Stimulated activated CD8-positive, alpha-beta memory T cell treated with anti-CD3 and anti-CD28 coated beads, Interleukin-4, amount 100 ng/mL, for 48 hours (primary cell): ENCODE data around the gene ANXA2.

Experiments
- DNase-seq: peaks from one replicate; pipeline ENCODE4 v3.0.0-alpha.2; 2020

ANXA2 gene

DNA sequence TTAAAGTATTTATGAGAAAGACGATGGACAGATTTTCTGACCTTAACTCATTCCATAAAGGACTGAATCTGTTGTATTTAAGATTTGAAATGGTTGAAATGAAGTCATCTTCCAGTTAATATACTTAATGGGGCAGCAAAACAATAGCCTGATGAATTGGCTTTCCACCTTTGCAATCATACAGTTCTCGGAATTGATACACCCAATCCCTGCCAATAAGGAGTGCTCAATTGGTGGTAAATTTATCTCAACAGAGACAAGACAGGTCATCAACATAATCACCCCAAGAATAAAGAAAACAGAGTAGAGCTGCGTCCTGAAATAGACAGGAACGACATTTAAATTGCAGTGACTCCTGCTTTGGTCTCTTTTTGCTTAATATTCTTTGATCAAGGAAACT lies 11.2 kb downstream of the ANXA2 start:
- no peak for DNase-seq

DNA sequence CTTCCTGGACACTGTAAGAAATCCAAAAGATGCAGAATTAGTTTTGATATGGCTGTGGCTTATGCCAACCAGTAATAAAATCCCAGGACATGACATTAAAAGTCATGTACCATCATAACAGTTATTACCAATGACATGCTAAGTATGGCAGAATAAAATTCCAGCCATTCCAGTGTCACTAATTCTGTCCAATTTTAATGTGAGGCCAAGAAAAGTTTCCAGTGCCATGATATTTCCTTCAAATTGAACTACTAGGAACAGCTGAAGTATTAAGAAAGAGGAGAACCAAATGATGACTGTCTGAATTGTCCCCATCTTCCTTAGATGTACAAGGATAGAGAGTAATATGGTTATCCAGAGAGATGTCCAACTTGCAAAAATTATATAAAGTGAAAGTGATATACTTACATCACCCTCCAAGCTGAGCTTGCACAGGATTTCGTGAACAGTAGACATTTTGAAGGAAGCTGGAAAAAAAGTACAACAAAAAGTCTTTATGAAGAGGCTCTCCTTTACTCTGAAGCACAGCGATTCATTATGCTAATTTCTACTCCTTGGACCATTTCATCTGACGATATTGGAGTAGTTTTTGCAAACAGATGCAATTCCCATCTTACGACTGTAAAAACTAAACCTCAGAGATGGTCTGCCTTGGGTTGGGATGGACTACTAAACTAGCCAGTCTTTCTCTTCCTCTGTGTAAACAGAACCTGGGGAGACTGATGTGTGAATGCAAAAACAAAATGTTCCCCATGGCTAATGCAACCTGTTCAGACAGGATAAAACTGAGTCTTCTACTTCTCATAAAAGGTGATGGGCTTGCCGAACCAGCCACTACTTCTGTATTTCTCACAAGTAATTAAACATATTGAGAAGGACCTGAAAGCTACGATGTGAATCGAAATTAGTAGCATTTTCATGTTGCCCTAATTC lies 11.9 kb downstream of the ANXA2 start:
- DNase-seq, result no peak

DNA sequence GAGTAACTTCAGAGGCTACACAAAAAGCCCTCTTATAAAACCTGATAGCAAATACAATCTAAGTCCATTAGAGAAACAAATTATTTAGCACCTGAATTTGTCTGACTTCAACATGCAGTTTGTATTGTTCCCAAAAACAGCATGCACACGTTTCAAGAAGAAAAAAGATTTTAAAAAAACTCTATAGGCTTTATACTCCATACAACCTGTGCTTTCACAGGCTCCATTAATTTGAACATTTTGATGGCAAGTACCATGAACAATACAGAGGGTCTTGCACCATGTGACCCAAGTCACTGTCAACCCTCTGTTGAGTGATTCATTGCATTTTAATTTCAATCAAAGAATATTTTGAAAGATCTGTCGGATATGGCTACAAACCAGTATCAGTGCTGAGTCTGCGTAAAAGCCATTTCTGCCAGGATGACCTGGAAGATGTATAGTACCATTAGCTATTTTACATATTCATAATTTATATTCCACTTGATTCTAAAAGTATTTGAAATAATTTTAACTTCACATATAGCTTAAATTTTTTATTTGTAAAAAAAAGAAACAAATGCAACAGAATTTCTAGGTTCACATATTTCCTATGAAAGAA lies 13.2 kb downstream of the ANXA2 start:
- no peak for DNase-seq

DNA sequence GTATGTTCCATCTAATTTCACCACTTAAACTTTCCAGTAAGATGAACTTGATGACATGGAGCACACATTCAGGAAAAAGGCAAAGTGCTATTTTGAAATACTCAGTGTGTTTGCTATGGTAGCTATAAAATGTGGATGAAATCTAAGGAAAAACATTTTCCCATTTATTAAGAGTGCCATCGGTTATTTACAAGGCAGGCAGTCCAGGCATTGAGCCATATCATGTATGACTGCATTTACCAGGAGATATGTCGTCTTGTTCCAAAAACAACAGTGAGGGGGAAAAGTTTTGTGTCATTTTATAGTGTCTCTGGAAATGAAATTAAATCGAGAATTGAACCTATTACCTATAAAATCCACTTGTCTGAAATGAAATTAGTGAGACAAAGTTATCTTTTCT lies 13.7 kb downstream of the ANXA2 start:
- no peak for DNase-seq

DNA sequence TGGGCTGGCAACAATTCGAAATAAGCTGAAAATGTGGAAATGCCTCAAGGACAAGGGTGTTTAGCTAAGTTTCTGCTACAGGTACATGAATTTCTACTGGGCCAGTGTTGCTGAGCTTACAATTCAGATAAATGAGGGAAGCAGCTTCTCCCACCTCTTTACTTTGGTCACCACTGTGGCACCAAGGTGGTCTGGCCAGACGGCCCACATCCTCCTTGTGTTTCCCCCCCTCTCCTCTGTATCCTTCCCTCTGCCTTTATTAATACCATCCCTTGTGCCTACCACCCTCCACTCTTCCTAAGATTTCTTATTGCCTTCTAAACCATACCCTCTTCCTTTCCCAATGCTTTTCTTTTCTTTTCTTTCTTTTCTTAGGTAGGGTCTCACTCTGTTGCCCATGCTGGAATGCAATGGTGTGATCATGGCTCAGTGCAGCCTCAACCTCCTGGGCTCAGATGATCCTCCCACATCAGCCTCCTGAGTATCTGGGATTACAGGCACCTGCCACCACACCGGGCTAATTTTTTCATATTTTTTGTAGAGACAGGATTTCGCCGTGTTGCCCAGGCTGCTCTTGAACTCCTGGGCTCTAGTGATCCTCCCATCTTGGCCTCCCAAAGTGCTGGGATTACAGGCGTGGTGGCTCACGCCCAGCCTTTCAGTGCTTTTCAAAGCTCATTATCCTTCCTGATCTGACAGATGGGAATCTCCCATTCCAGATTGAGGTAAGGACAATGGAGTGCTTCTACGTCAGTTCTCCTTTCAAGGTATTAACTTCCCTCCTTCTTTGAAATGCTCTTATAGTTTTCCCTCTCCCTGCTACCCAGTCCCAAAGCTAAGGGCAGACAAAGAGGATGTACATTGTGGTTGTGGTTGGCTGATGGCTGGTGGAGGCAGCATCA lies 14.8 kb downstream of the ANXA2 start:
- DNase-seq, result no peak

DNA sequence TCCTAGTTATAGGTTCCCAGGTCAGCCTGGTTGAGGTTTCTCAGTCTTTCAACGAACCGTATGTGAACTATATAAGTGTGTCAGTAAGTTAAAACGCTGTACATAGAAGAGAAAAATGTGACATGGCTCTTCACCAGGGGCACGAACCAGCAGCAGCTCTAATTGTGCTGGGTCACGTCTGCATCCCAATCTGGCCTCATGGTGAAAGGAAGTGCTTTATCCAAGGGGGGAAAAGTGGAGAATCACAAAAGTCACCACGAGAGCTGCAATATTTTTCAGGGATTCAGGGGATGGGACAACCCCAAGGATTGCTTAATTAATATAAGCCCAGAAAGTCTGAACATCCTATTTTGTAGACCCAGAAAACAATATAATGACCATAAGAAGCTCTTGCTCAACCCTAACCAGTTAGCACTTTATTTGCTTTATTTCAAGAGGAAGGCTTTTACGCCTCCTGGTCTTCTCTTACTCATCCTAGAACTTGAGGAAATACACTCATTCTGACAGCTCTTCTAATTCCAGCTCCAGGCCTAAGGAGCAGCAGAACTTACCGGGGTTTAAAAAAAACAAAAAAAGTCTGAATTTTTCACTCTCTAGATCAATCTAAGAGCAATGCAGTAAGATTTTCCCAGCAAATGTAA lies 16.5 kb downstream of the ANXA2 start:
- DNase-seq, result no peak

DNA sequence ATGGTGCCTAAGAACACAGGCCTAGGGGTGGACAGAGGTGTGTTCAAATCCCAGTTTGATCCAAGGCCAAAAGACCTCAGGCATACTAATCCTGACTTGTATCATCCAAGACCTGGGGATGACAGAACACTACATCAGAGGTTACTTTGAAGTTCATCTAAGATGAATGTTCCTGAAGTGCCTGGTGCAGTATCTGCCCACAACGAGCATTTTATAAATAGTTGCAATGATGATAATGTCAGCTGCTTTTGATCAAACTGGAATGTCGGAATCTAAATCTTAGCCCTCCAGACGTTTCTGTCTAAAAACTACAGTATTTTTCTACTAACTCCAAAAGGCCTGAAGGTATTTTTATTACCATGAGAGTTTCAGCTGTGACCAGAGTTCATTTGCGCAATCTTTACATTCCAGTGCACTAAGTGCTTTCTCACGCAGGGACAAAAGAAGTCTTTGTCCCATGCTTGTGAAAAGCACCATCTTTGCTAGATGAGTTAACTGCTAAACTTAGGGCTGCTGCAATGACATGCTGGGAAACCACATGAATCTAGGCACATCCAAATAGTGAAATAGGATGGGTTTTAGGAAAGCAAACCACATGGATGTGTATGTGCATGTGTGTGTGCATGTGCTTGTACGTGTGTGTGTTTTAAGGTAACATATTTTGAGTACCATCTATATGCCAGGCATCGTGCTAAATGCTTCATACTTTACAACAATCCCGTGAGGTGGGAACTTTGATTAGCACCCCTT lies 18.1 kb downstream of the ANXA2 start:
- no peak for DNase-seq

DNA sequence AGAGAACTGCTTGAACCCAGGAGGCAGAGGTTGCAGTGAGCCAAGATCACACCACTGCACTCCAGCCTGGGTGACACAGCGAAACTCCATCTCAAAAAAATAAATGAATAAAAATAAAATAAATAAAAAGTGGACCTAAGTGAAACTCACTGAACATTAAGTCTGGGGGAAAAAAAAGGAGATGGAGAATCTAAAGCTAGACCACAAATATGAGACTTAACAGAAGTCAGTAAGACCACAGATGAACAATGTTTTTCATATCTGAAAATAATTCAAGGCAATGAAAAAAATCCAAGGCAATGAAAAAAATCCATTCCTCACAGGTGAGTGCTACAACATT lies 18.6 kb downstream of the ANXA2 start:
- DNase-seq, result no peak

DNA sequence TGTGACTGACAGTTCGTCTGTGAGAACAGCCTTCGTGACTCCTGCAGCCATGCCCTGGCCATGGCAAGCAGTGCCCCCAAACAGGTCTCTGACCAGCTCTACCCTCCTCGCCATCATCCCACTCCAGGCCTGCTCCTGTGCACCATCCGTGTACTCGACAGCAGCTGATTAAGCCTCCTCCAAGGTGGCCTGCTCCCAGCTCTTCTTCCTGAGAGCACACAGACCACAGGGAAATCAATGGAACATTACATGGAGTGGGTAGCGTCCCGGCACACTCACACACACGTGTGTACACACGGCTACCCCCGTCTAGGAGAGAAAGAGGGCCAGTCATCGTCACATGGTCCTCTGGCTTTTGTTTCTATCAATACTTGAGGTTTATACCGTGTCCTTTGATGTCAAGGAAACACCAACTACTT lies 21.1 kb downstream of the ANXA2 start:
- DNase-seq, result no peak

DNA sequence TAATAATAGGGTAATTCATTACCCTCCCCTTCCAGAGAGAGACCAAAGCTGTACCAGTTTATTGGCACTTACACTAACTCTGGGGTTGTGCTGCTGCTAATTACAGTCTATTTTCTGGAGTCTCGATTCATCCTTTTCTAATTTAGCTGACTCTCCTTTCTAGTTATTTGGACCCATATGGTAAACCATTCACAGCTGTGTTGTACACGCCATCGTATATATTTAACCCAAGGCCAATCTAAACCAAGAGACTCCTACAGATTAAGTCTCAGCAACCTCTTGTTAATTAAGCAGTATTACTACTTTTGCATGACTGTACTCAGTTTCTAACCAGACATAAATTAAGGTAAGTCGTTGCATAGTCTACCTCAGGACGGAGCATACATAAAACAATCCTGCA lies 22.5 kb downstream of the ANXA2 start:
- DNase-seq, result no peak

DNA sequence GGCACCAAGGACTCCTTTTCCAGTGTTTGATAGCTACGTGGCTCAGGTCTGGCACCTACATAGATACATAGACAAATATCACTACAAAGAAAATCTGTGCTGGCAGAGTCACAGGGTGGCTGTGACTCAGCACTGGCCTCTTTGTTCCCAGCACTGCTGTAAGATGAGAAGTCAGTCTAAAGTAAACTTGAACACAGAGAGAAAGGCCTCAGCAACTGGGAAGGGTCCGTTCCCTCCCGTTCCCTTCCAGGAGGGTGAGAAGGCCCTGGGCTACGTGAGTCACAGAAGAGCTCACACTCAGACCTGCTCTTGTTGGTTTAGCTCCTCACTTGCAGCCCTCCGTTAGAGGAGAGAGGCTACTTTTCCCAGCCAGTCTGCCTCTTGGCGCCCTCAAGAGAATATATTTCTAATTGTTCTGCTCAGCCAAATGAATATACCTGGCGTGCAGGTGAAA lies 23.1 kb downstream of the ANXA2 start:
- no peak for DNase-seq

DNA sequence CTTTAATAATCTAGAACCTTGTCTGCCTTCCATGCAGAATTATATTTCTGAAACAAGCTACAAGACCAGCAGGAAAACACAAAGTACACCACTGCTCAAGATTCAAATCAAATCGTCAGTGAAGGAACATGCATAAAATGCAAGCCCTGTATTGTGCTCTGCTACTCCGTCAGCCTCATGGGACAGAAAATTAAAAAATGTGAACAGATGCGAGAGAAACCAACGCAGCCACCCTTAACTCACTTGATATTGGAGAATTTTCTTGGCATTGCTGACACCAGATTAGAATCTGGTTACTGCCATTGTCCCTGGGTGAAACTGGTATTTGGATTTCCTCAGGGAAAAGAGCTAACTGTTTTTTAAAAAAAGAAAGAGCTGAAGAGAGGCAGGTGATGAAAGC lies 23.6 kb downstream of the ANXA2 start:
- DNase-seq, result no peak

DNA sequence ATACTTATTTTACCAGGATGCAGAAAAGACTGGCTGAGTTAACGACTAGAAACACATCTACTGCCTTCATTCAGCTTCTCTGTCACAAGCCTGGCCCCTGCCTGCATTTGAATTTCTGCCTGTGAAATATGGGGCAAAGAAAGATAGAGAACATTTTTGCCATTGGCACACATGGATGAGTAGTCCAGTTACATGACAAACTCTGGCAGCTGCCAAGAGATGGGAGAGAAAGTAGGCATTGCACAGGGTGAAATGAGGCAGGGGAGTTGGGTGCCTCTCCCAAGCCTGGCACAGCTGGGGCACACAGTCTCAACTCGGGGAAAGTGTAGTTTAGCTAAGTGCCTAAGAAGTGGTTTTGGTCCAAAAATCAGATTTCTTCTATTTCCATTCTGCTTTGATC lies 24.0 kb downstream of the ANXA2 start:
- DNase-seq, result no peak

DNA sequence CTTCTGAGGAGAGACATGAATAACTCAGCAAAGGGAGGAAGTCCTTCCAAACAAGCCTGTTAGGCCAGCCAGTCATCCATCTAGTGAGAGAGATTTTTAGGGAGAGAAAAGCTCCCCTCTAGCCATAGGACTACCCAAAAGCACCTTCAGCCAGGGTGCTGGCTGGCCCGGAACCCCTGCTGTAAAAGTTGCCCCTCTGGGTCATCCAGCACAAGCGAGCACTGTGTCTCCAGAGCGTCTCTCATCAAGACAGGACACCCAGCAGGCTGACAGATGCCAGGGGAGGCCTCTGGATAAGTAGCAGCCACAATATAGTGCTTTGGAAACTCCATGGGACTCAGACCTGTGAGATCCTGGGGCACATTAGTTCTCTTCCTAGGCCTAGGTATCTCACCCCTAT lies 24.5 kb downstream of the ANXA2 start:
- DNase-seq, result no peak

DNA sequence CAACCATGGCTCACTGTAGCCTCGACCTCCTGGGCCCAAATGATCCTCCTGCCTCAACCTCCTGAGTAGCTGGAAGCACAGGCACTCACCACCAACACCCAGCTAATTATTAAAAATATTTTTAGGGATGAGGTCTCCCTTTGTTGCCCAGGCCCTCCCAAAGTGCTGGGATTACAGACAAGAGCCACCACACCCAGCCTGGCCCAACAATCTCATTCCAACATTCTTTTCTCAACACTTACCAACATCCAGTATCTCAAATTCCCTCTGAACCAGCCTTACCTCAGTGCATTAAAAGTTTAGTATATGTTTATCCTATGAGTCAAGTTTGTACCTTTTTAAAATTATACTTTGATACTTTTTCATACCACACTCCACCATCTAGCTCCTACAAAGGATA lies 25.0 kb downstream of the ANXA2 start:
- no peak for DNase-seq

DNA sequence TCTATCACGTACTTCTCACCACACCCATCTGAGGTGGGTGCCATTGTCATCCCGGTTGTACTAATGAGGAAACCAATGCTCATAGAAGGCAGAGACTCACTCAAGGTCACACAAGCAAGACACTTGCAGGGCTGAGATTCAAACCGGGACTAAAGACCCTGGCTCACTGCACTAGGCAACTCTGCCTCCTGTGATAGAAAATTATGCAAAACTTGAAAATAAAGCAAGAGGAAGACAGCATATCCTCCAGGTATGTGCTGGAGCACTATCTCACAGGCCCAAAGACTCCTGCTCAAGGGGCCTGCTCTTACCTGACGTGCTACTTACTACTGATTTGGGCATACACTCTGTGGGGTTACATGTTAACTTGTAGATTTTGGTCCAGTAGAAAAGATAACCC lies 25.6 kb downstream of the ANXA2 start:
- DNase-seq, result no peak

DNA sequence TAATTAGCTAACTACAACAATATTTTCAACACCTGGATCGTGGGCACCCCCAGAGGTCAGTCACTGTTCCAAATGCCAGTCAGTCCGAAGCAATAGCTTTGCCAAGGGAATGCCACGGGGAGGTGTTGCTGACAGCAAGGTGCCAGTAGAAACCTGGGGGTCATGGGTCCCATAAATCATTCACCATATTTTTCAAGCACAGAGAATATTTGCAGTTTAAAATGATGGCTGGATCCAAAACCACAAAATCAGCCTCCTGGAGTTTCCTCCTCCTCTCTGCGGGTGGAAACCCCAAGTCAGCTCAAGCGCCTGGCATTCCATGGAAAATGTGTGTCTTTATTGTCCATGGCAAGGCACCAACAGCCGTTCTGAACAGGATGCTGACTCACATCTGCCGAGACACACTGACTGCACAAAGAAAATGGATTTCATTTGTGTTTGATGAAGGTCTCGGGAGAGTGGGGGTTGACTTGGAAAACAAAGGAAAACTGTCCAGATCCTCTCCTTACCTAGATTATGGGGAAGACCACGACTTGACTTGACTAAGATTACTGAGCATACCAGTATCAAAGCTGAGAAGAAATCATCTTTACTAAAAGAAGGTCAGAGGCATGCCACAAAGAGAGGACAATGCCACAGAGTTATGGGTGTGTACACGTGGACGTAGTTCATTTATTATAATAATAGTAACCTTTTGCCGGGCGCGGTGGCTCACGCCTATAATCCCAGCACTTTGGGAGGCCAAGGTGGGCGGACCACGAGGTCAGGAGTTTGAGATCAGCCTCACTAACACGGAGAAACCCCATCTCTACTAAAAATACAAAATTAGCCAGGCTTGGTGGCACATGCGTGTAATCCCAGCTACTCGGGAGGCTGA lies 26.4 kb downstream of the ANXA2 start:
- DNase-seq, result no peak

DNA sequence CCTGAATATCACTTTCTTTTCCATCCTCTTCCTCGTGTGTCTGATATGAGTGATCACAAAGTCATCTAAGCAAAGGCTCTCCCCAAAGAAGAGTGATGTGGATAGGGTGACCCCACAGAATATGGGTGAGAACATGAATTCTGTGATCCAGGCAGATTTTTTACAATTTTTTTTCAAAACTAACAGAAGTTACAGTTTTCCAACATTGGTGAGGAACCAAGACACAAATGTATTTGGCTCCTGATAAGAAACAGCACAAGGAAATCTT lies 27.0 kb downstream of the ANXA2 start:
- DNase-seq, result no peak

DNA sequence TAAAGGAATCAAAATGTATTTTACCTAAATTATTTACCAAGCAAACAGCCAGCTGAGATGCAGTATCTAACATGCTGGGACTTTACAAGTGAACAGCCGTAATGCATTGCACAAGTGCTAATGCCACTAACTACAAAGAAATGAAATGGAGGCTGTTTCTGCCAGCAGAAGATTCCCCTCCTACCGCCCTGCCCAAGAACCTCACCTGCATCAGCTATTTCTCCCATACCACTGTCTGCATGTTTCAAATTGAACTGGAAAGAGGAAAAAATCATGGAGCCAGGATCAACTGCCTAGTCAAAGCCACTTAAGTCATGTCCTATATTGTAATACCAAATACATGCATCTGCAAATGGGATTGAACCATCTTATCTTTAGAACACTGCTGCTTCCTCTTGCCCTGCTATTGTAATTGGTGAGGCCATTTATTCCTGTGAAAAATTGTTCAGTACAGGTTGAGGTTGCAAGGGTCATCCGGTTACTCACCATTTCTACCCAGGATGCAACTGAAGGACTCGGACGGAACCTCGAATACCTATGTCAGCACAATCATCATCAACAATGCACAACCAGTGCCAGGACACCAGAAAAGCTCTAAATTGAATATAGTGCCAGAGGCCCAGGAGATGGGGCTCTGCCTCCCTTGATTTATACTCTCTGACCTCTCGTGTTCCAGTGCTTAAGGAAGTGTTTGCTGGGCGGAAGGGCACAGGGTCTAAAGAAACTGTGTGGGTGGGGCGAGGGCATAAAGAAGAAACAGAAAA lies 27.5 kb downstream of the ANXA2 start:
- no peak for DNase-seq

DNA sequence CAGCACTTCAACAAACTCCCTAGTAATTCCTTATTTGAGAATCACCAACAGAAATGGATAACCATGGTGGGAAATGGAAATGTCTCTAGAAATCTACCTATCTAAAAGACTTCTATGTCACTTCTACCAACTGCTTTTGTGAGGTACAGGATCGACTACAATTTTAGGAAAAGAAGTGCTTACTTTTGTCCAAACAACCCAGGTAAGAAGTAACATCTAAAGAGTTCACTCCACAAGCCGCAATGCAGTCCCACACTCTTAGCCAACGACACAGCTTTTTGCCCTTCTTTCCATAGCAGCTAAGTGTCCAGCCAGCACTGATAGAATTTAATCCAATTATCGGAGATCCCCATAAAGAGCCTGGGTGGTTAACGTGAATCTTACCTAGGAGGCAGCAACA lies 28.1 kb downstream of the ANXA2 start:
- DNase-seq, result no peak

DNA sequence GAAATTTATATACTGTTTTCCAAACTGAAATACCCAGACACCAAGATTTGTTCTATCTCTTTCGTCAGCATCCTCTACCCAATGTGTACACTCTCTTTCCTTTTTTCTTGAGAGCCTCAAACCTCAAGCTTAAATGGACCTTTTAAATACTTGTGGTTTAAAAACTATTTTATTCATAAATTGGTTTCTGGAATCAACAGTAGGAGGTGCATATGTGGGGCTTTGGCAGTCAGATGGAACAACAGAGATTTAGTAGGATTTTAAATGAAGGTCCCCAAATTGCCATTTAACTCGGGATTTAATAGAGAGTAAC lies 33.2 kb downstream of the ANXA2 start:
- no peak for DNase-seq
